ENCODE measurements around the gene DRC7. TPM values are rescaled to one million over a fixed set of nuclear protein-coding genes. Genes with fewer than 3 reads are reported as not detected.

DRC7 gene
- total and polyA plus RNA-seq, 4 donors, result 0.06 to 1.8 (median 0.08) TPM; not detected in 1

GRCh38 chr16:57667526-57668262 is 26.9 kb upstream of the DRC7 start:
- H3K36me3 ChIP-seq (ENCODE audit: control insufficient read depth in 4 of 4, insufficient read depth in 3 of 4, low read depth in 1 of 4, low read length in 3 of 4), result no peaks in the 10 kb centered on the region
- DNase-seq (ENCODE audit: low spot score), result peak; percentile 54
- H3K4me3 ChIP-seq (ENCODE audit: low read depth in 1 of 3, low read length in 3 of 3), result no peak overlapping the region
- H3K9ac ChIP-seq (ENCODE audit: low read depth in 1 of 2, low read length in 2 of 2), result no peak overlapping the region
- H3K4me1 ChIP-seq (ENCODE audit: control insufficient read depth in 4 of 4, insufficient read depth in 4 of 4, low read length in 3 of 4), result peaks cover 0 to 12% (median 7%) of the 10 kb centered on the region in 4 donors
- 52% methylated on average over 17 of the region's 17 CpGs for WGBS
- H3K27ac ChIP-seq (ENCODE audit: low read depth in 1 of 2, low read length in 2 of 2), result peak overlapping the region; percentile 61 to 79
- H3K9me3 ChIP-seq (ENCODE audit: control insufficient read depth in 4 of 4, low read length in 3 of 4), result no peaks in the 10 kb centered on the region
- TF ChIP-seq HNF4A (conservative IDR thresholded peaks at IDR 0.05), result peak; percentile 29 to 56
- TF ChIP-seq ZBTB33 (IDR thresholded peaks at IDR 0.05), result no peak
- TF ChIP-seq, protein P1, sequence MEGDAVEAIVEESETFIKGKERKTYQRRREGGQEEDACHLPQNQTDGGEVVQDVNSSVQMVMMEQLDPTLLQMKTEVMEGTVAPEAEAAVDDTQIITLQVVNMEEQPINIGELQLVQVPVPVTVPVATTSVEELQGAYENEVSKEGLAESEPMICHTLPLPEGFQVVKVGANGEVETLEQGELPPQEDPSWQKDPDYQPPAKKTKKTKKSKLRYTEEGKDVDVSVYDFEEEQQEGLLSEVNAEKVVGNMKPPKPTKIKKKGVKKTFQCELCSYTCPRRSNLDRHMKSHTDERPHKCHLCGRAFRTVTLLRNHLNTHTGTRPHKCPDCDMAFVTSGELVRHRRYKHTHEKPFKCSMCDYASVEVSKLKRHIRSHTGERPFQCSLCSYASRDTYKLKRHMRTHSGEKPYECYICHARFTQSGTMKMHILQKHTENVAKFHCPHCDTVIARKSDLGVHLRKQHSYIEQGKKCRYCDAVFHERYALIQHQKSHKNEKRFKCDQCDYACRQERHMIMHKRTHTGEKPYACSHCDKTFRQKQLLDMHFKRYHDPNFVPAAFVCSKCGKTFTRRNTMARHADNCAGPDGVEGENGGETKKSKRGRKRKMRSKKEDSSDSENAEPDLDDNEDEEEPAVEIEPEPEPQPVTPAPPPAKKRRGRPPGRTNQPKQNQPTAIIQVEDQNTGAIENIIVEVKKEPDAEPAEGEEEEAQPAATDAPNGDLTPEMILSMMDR (IDR thresholded peaks at IDR 0.05; ENCODE audit: low read depth, low read length, missing input control), result peak; percentile 12
- no peak for TF ChIP-seq YY1 (IDR thresholded peaks at IDR 0.05)
- TF ChIP-seq TAF1 (conservative IDR thresholded peaks at IDR 0.05), result no peak
- TF ChIP-seq HNF4G (IDR thresholded peaks at IDR 0.05), result no peak
- TF ChIP-seq FOXA1 (IDR thresholded peaks at IDR 0.05), result no peak
- TF ChIP-seq RAD21 (IDR thresholded peaks at IDR 0.05), result peak; percentile 28 to 42
- peak in 1 of 2 donors; percentile 69 for TF ChIP-seq JUND (IDR thresholded peaks at IDR 0.05)
- TF ChIP-seq GABPA (IDR thresholded peaks at IDR 0.05 in 1 of 2, conservative IDR thresholded peaks at IDR 0.05 in 1 of 2), result peak in 1 of 2 donors; percentile 63
- TF ChIP-seq NR2F2 (IDR thresholded peaks at IDR 0.05), result no peak
- TF ChIP-seq, protein P2, sequence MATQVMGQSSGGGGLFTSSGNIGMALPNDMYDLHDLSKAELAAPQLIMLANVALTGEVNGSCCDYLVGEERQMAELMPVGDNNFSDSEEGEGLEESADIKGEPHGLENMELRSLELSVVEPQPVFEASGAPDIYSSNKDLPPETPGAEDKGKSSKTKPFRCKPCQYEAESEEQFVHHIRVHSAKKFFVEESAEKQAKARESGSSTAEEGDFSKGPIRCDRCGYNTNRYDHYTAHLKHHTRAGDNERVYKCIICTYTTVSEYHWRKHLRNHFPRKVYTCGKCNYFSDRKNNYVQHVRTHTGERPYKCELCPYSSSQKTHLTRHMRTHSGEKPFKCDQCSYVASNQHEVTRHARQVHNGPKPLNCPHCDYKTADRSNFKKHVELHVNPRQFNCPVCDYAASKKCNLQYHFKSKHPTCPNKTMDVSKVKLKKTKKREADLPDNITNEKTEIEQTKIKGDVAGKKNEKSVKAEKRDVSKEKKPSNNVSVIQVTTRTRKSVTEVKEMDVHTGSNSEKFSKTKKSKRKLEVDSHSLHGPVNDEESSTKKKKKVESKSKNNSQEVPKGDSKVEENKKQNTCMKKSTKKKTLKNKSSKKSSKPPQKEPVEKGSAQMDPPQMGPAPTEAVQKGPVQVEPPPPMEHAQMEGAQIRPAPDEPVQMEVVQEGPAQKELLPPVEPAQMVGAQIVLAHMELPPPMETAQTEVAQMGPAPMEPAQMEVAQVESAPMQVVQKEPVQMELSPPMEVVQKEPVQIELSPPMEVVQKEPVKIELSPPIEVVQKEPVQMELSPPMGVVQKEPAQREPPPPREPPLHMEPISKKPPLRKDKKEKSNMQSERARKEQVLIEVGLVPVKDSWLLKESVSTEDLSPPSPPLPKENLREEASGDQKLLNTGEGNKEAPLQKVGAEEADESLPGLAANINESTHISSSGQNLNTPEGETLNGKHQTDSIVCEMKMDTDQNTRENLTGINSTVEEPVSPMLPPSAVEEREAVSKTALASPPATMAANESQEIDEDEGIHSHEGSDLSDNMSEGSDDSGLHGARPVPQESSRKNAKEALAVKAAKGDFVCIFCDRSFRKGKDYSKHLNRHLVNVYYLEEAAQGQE (IDR thresholded peaks at IDR 0.05), result no peak
- TF ChIP-seq SP1 (IDR thresholded peaks at IDR 0.05), result peak; percentile 82
- peak; percentile 93 to 97 for TF ChIP-seq RXRA (IDR thresholded peaks at IDR 0.05)
- TF ChIP-seq, protein P3, sequence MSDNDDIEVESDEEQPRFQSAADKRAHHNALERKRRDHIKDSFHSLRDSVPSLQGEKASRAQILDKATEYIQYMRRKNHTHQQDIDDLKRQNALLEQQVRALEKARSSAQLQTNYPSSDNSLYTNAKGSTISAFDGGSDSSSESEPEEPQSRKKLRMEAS (IDR thresholded peaks at IDR 0.05), result no peak
- TF ChIP-seq, protein P4, sequence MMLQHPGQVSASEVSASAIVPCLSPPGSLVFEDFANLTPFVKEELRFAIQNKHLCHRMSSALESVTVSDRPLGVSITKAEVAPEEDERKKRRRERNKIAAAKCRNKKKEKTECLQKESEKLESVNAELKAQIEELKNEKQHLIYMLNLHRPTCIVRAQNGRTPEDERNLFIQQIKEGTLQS (IDR thresholded peaks at IDR 0.05), result peak; percentile 96
- TF ChIP-seq FOXA2 (IDR thresholded peaks at IDR 0.05), result no peak
- TF ChIP-seq EGR1 (IDR thresholded peaks at IDR 0.05; ENCODE audit: low read depth in 2 of 2), result no peak
- no peaks in the 10 kb centered on the region for H3K27me3 ChIP-seq (ENCODE audit: control insufficient read depth in 4 of 4, insufficient read depth in 4 of 4, low read length in 3 of 4)
